Body of pancreas (tissue), 4 donors: ENCODE results near the gene CACNA1S. TPM values are rescaled to one million over a fixed set of nuclear protein-coding genes. Genes with fewer than 3 reads are reported as not detected.

Source experiments
- ATAC-seq: fragments of 150-250 bp; one replicate; pipeline ENCODE4 v1.9.1; 2016
- DNase-seq, 4 donors: peaks; one replicate each; pipeline ENCODE4 v3.0.0-alpha.2; 2019
- H3K27ac ChIP-seq, 4 donors: fragments of 200-600 bp; sonication (generic); 1 replicate in 3 of 4; 2 replicates in 1 of 4; pipeline versions ENCODE4 v1.5.1 to v1.6.1; 2016 to 2019; ENCODE audit warnings: mild to moderate bottlenecking in 1 of 4, mixed read lengths in 1 of 4, moderate library complexity in 1 of 4
- H3K27me3 ChIP-seq, 2 donors: fragments of 200-600 bp; sonication (generic); one replicate each; pipeline ENCODE4 v1.6.0; 2016; ENCODE audit warnings: mild to moderate bottlenecking in 1 of 2
- H3K36me3 ChIP-seq, 2 donors: fragments of 200-600 bp; sonication (generic); replicated peaks in 1 of 2; 2 replicates each; pipeline ENCODE4 v1.5.1; 2016; ENCODE audit warnings: low read depth in 2 of 2; ENCODE audit not compliant: insufficient read depth in 1 of 2
- H3K4me1 ChIP-seq: fragments of 200-600 bp; sonication (generic); one replicate; pipeline ENCODE4 v1.6.0; 2016
- H3K4me3 ChIP-seq, 2 donors: fragments of 200-600 bp; sonication (generic); 1 replicate in 1 of 2; 2 replicates in 1 of 2; pipeline ENCODE4 v1.5.1; 2016 to 2019
- H3K9me3 ChIP-seq, 3 donors: fragments of 200-600 bp; sonication (generic); 1 replicate in 2 of 3; 2 replicates in 1 of 3; pipeline ENCODE4 v1.5.1; 2016
- POLR2A ChIP-seq, 3 donors: fragments of 450-650 bp; IDR thresholded peaks; one replicate each; pipeline ENCODE4 v1.6.1; 2016; ENCODE audit warnings: antibody characterized with exemption in 3 of 3, mild to moderate bottlenecking in 2 of 3
- WGBS, 2 donors: methylation state at CpG; one replicate each; pipeline ENCODE4 v1.1.5; 2017; 5-methylcytosine and 5-hydroxymethylcytosine counted together
- intact Hi-C: fragments of 100-400 bp; cut with DNase I; formaldehyde crosslinking; loops from one replicate; pipeline ENCODE4 v1.15.1; 2023
- total RNA-seq, 2 donors: library from RNA; depleted of rRNA; stranded (reverse); fragments of >200 nt; gene quantifications; one replicate each; pipeline ENCODE4 v1.1.0, GENCODE V29; 2016
- TF ChIP-seq, protein P1 (sequence below), 7 experiments: fragments of 450-650 bp in 4 of 7; fragments of 200-600 bp in 3 of 7; sonication (generic) in 3 of 7; IDR thresholded peaks; one replicate each; pipeline ENCODE4 v1.5.1; 2016 to 2019; ENCODE audit warnings: antibody characterized with exemption in 7 of 7

The CACNA1S gene
- total RNA-seq, 2 donors from 2014 or later, result under 0.01 TPM; not detected in 1

GRCh38 chr1:201059871-201060555 is 52.2 kb downstream of the CACNA1S start:
- Histone ChIP-seq H3K4me1 (peaks cover 13% of the 10 kb centered on the region), H3K9me3 (no peaks in the 10 kb centered on the region), H3K27me3 (no peaks in the 10 kb centered on the region), H3K36me3 (no peaks in the 10 kb centered on the region), H3K4me3 (no peak overlapping the region), H3K27ac (no peak overlapping the region)
- DNase-seq (no peak), ATAC-seq (no peak)
- TF ChIP-seq, protein P1, sequence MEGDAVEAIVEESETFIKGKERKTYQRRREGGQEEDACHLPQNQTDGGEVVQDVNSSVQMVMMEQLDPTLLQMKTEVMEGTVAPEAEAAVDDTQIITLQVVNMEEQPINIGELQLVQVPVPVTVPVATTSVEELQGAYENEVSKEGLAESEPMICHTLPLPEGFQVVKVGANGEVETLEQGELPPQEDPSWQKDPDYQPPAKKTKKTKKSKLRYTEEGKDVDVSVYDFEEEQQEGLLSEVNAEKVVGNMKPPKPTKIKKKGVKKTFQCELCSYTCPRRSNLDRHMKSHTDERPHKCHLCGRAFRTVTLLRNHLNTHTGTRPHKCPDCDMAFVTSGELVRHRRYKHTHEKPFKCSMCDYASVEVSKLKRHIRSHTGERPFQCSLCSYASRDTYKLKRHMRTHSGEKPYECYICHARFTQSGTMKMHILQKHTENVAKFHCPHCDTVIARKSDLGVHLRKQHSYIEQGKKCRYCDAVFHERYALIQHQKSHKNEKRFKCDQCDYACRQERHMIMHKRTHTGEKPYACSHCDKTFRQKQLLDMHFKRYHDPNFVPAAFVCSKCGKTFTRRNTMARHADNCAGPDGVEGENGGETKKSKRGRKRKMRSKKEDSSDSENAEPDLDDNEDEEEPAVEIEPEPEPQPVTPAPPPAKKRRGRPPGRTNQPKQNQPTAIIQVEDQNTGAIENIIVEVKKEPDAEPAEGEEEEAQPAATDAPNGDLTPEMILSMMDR (IDR thresholded peaks at IDR 0.05), result no peak
- TF ChIP-seq POLR2A (IDR thresholded peaks at IDR 0.05), result no peak
- WGBS, 2 donors, result 66 to 69% methylated on average over 5 of the region's 5 CpGs
- intact Hi-C loops, result no loop called here

DNA sequence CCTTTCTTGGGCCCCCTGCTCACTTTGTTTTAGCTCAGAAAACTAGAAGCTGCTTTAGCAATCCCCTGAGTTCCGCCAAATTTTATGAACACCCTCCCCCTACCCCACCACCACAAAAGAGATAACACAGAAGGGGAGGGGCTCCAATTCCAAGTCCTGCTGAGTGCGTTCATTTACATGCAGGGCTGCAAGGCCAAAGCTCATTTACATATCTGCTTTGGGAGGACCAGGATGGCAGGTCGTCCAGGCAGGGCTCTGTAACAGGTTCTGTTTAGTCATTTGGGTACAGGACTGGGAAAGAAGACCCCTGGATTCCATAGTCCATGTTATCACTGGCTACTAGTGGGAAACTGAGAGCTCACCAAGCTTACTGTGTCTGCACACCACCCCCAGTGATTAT is 52.8 kb downstream of the CACNA1S start:
- DNase-seq, result no peak
- Histone ChIP-seq H3K4me3 (no peak overlapping the region), H3K9me3 (no peaks in the 10 kb centered on the region), H3K27me3 (no peaks in the 10 kb centered on the region), H3K27ac (no peak overlapping the region), H3K4me1 (peaks cover 13% of the 10 kb centered on the region), H3K36me3 (no peaks in the 10 kb centered on the region)
- no peak for TF ChIP-seq POLR2A (IDR thresholded peaks at IDR 0.05)
- TF ChIP-seq, protein P1 (IDR thresholded peaks at IDR 0.05), result no peak
- intact Hi-C loops, result no loop called here
- 83 to 85% methylated on average over 3 of the region's 3 CpGs for WGBS, 2 donors
- ATAC-seq, result no peak

- no peak overlapping the region for H3K27ac ChIP-seq
- intact Hi-C loops, result no loop called here
- 77 to 88% methylated on average over 9 to 10 of the region's 10 CpGs for WGBS, 2 donors
- no peaks in the 10 kb centered on the region for H3K9me3 ChIP-seq
- H3K27me3 ChIP-seq, result no peaks in the 10 kb centered on the region
- DNase-seq, result no peak
- TF ChIP-seq, protein P1 (IDR thresholded peaks at IDR 0.05), result no peak
- no peak for TF ChIP-seq POLR2A (IDR thresholded peaks at IDR 0.05)
- no peaks in the 10 kb centered on the region for H3K36me3 ChIP-seq
- no peak for ATAC-seq
- H3K4me3 ChIP-seq, result no peak overlapping the region
- peaks cover 13% of the 10 kb centered on the region for H3K4me1 ChIP-seq
These were observed 58.1 kb downstream of the CACNA1S start for GRCh38 chr1:201054091-201054543.

- no peaks in the 10 kb centered on the region for H3K9me3 ChIP-seq
- no peak overlapping the region for H3K27ac ChIP-seq
- no peak for DNase-seq
- ATAC-seq, result no peak
- H3K4me1 ChIP-seq, result peaks cover 13% of the 10 kb centered on the region
- no peaks in the 10 kb centered on the region for H3K27me3 ChIP-seq
- no peaks in the 10 kb centered on the region for H3K36me3 ChIP-seq
- no peak overlapping the region for H3K4me3 ChIP-seq
- intact Hi-C loops, result no loop called here
- TF ChIP-seq, protein P1 (IDR thresholded peaks at IDR 0.05), result no peak
- TF ChIP-seq POLR2A (IDR thresholded peaks at IDR 0.05), result no peak
- 88 to 89% methylated on average over 18 to 20 of the region's 22 CpGs for WGBS, 2 donors
These were observed 58.9 kb downstream of the CACNA1S start for GRCh38 chr1:201053155-201053860.
